BE2C (cell line): ENCODE results near the gene SYNDIG1.

Source experiments
- DNase-seq: peaks from one replicate; pipeline ENCODE4 v3.0.0-alpha.2; 2020
- H3K27me3 ChIP-seq: fragments of 250-450 bp; sonication (Bioruptor Pico); 2 replicates; pipeline ENCODE4 v1.5.1; 2020; ENCODE audit warnings: mild to moderate bottlenecking
- H3K36me3 ChIP-seq: fragments of 250-450 bp; sonication (Bioruptor Pico); 2 replicates; pipeline ENCODE4 v1.5.1; 2020; ENCODE audit warnings: mild to moderate bottlenecking
- H3K4me1 ChIP-seq: fragments of 250-450 bp; sonication (Bioruptor Pico); 2 replicates; pipeline ENCODE4 v1.5.1; 2020
- H3K4me3 ChIP-seq: 2 replicates; pipeline ENCODE4 v1.5.1; 2011; ENCODE audit warnings: low read depth, low read length
- H3K9me3 ChIP-seq: fragments of 250-450 bp; sonication (Bioruptor Pico); 2 replicates; pipeline ENCODE4 v1.5.1; 2020
- TF ChIP-seq, protein P1 (sequence below): IDR thresholded peaks from 2 replicates; pipeline ENCODE4 v1.5.1; 2012; ENCODE audit warnings: mild to moderate bottlenecking, low read depth, low read length

SYNDIG1 gene

DNA sequence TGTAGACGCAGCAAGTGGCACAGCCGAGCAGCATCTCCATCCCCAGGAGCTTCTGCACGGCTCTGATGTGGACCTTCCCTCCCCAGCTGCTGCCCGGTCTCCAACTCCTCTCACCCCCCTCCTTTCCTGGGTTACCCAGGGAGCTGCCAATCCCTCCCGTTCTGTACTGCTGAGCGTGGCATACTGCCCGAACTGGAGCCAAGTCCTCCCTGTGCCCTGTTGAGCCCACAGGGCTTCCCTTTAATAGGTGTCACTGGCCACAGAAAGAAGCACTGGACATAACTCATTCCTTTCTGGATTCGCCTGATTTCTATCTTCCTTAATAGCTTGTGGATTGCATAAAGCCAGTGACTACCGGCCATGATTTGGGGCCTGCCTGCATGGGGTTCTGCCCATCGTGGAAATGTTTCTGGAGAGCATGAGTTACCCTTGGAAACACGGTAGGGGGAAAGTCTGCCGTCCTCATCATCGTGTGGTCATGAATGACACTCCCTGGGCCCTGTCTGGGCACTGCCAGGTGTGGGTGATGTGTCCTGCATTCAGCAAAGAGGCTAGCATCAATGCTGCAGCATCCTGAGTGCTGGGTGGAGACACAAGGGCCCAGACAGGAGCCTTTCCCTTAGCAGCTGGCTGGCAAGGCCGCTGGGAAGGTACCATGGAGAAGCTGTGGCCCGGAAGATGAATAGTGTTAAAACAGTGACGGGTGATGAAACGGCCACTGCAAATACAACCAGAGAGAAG, 189.7 kb downstream of the SYNDIG1 start:
- Histone ChIP-seq H3K4me3 (no peak overlapping the region), H3K4me1 (peaks cover 13% of the 10 kb centered on the region), H3K36me3 (no peaks in the 10 kb centered on the region), H3K27me3 (no peaks in the 10 kb centered on the region), H3K9me3 (no peaks in the 10 kb centered on the region)
- no peak for DNase-seq
- TF ChIP-seq, protein P1, sequence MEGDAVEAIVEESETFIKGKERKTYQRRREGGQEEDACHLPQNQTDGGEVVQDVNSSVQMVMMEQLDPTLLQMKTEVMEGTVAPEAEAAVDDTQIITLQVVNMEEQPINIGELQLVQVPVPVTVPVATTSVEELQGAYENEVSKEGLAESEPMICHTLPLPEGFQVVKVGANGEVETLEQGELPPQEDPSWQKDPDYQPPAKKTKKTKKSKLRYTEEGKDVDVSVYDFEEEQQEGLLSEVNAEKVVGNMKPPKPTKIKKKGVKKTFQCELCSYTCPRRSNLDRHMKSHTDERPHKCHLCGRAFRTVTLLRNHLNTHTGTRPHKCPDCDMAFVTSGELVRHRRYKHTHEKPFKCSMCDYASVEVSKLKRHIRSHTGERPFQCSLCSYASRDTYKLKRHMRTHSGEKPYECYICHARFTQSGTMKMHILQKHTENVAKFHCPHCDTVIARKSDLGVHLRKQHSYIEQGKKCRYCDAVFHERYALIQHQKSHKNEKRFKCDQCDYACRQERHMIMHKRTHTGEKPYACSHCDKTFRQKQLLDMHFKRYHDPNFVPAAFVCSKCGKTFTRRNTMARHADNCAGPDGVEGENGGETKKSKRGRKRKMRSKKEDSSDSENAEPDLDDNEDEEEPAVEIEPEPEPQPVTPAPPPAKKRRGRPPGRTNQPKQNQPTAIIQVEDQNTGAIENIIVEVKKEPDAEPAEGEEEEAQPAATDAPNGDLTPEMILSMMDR: no peak

DNA sequence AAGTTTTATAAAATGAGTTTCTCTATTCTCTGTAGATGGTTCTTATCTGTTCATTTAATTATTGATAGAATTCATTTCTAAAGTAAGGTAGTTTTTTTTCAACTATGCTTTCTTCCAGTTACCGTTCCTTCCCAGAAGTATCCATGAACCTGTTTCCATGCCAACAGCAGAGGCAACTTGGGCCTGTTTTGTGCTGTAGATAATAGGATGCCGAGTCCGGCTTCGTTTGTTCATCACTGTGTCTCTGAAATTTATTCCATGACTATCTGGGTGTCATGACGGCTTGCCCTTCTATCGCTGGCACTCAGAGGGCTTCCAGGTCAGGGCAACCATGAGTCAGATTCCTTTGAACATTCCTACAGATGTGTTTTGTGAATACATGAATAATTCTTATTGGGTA, 190.4 kb downstream of the SYNDIG1 start:
- Histone ChIP-seq H3K9me3 (no peaks in the 10 kb centered on the region), H3K4me1 (peaks cover 13% of the 10 kb centered on the region), H3K36me3 (no peaks in the 10 kb centered on the region), H3K27me3 (no peaks in the 10 kb centered on the region), H3K4me3 (no peak overlapping the region)
- TF ChIP-seq, protein P1: no peak
- DNase-seq: no peak

- Histone ChIP-seq H3K36me3 (no peaks in the 10 kb centered on the region), H3K27me3 (no peaks in the 10 kb centered on the region), H3K4me3 (no peak overlapping the region), H3K4me1 (peaks cover 13% of the 10 kb centered on the region), H3K9me3 (no peaks in the 10 kb centered on the region)
- TF ChIP-seq, protein P1: no peak
- no peak for DNase-seq
Observed at GRCh38 chr20:24660651-24661050, 191.2 kb downstream of the SYNDIG1 start.

DNA sequence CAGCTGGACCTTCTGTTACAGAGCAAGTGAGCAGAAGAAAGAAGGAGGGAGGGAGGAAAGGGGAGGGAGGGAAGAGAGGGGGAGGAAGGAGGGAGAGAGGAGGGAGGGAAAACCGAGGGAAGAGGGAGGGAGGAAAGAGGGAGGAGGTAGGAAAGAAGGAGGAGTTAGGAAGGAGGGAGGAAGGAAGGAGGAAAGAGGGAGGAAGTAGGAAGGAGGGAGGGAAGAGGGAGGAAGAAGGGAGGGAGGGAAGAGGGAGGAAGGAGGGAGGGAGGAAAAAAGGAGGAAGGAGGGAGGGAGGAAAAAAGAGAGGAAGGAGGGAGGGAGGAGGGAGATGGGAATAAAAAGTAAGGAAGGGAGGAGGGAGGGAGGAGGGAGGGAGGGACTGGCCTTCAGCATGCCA, 191.8 kb downstream of the SYNDIG1 start:
- no peak for DNase-seq
- TF ChIP-seq, protein P1: no peak
- no peaks in the 10 kb centered on the region for H3K27me3 ChIP-seq
- no peaks in the 10 kb centered on the region for H3K9me3 ChIP-seq
- no peaks in the 10 kb centered on the region for H3K36me3 ChIP-seq
- peaks cover 13% of the 10 kb centered on the region for H3K4me1 ChIP-seq
- no peak overlapping the region for H3K4me3 ChIP-seq

DNA sequence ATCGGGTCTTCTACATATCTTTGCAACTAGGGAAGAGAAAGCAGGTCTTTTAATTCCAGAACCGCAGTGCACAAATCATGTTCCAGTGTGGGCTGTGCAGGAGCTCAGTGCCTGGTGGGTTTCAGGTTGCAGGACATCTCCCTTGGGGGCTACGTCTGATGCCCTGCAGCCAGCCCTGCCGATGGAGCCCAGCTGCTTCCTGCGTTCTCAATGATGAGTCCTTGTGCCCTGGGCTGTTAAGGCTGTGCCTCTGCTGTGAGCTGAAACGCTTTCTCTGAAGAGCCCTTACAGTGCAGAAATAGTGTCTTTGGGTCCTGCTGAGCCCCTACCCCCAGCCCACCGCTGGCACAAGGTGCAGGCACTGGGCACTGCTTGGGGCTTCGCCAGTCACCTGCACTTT, 192.9 kb downstream of the SYNDIG1 start:
- DNase-seq: peak; percentile 71
- TF ChIP-seq, protein P1: no peak
- Histone ChIP-seq H3K36me3 (no peaks in the 10 kb centered on the region), H3K4me3 (no peak overlapping the region), H3K27me3 (no peaks in the 10 kb centered on the region), H3K4me1 (peaks cover 13% of the 10 kb centered on the region), H3K9me3 (no peaks in the 10 kb centered on the region)

DNA sequence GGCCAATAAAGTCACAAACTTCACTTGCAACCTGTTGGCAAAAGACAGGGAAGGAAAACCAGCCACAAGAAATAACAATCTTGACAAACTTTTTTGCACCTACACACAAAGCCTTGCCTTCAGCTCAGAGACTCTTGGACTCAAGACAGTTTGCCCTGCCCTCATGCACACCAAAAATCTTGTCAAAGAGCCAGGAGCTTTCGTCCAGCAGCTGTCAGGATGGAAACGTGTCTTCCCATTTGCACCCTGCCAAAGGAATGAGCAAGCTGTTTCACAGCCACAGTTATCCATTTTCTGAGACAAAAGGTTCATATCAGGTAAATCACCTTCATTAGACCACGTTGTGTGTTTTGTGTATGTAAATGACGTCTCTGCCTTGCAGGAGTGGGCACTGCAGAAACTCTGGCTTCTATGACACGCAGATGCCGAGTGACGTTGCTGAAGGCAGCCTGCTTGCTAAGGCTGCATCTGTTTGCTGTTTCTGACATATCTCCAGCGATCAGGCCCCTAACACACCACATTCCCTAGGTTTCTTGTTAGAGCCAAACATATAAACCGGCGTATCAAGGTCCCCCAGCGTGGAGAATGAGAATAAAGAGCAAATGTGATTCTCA, 193.4 kb downstream of the SYNDIG1 start:
- no peaks in the 10 kb centered on the region for H3K27me3 ChIP-seq
- peak overlapping the region; percentile 41 for H3K4me3 ChIP-seq
- TF ChIP-seq, protein P1: no peak
- no peaks in the 10 kb centered on the region for H3K9me3 ChIP-seq
- peak; percentile 45 for DNase-seq
- peaks cover 13% of the 10 kb centered on the region for H3K4me1 ChIP-seq
- no peaks in the 10 kb centered on the region for H3K36me3 ChIP-seq
